Activated CD8-positive, alpha-beta T cell treated with anti-CD3 and anti-CD28 coated beads for 36 hours (primary cell): ENCODE results near the gene CYB5A. TPM values are rescaled to one million over a fixed set of nuclear protein-coding genes. Genes with fewer than 3 reads are reported as not detected.

ENCODE experiments used
- ATAC-seq: fragments of 200-7000 bp; cut with Tn5 transposase; one replicate; pipeline ENCODE4 v1.10.0; 2021; ENCODE audit warnings: mild to moderate bottlenecking, moderate library complexity
- CTCF ChIA-PET: fragments of 350-600 bp; sonication (Branson Sonifier 250); formaldehyde crosslinking; loops from one replicate; lab custom pipeline; 2021; ENCODE audit warnings: antibody characterized with exemption; lab: Charles Lee
- POLR2A ChIA-PET: fragments of 350-600 bp; sonication (Branson Sonifier 250); formaldehyde crosslinking; loops from one replicate; lab custom pipeline; 2021; ENCODE audit warnings: antibody characterized with exemption; lab: Charles Lee
- DNase-seq: peaks from one replicate; pipeline ENCODE4 v3.0.0-alpha.2; 2020
- H3K27ac Mint-ChIP-seq: one replicate; pipeline ENCODE4 v1.8.0; 2021; ENCODE audit warnings: mild to moderate bottlenecking, mixed read lengths
- H3K27me3 Mint-ChIP-seq: one replicate; pipeline ENCODE4 v1.8.0; 2021; ENCODE audit warnings: mixed read lengths
- H3K36me3 Mint-ChIP-seq: one replicate; pipeline ENCODE4 v1.8.0; 2021; ENCODE audit warnings: low read depth, mixed read lengths
- H3K4me1 Mint-ChIP-seq: one replicate; pipeline ENCODE4 v1.8.0; 2021; ENCODE audit warnings: low read depth, mixed read lengths
- H3K4me3 Mint-ChIP-seq: one replicate; pipeline ENCODE4 v1.8.0; 2021; ENCODE audit warnings: mild to moderate bottlenecking, moderate library complexity, mixed read lengths
- H3K9me3 Mint-ChIP-seq: one replicate; pipeline ENCODE4 v1.8.0; 2021; ENCODE audit warnings: mixed read lengths
- intact Hi-C: fragments of 100-400 bp; cut with micrococcal nuclease; formaldehyde crosslinking; loops from one replicate; pipeline ENCODE4 v1.10.0; 2022
- total RNA-seq, 2 experiments: library from RNA; stranded (reverse); gene quantifications; one replicate each; pipeline ENCODE4 v1.2.3, GENCODE V29; 2021
- TF ChIP-seq, protein P1 (sequence below): fragments of 200-600 bp; IDR thresholded peaks from one replicate; pipeline ENCODE4 v1.8.0; 2022; ENCODE audit warnings: antibody characterized with exemption, mild to moderate bottlenecking

Gene CYB5A
- total RNA-seq, 2 experiments from 2014 or later: 60.2 to 62.4 TPM

DNA sequence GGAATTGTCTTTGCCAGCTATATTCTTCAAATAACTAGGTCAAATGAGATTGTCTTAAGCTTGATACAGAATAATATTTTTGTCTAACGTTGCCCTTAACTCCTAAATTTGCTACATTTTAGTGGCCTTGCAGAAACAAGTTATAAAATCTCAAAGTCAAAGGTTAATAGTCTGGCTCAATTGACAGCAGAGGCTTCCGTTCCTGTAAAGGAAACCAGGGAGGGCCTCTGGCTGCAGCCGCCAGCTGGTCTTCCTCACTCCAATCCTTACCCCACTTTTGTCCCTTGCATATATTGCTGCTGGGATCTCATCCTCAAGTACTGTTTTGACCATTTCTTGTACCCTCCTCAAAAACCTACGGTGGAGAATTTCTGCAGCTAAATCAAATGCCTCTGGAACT is 17.1 kb downstream of the CYB5A start:
- H3K27ac Mint-ChIP-seq: no peak overlapping the region
- H3K27me3 Mint-ChIP-seq: no peaks in the 10 kb centered on the region
- TF ChIP-seq, protein P1, sequence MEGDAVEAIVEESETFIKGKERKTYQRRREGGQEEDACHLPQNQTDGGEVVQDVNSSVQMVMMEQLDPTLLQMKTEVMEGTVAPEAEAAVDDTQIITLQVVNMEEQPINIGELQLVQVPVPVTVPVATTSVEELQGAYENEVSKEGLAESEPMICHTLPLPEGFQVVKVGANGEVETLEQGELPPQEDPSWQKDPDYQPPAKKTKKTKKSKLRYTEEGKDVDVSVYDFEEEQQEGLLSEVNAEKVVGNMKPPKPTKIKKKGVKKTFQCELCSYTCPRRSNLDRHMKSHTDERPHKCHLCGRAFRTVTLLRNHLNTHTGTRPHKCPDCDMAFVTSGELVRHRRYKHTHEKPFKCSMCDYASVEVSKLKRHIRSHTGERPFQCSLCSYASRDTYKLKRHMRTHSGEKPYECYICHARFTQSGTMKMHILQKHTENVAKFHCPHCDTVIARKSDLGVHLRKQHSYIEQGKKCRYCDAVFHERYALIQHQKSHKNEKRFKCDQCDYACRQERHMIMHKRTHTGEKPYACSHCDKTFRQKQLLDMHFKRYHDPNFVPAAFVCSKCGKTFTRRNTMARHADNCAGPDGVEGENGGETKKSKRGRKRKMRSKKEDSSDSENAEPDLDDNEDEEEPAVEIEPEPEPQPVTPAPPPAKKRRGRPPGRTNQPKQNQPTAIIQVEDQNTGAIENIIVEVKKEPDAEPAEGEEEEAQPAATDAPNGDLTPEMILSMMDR: no peak
- ChIA-PET POLR2A (no interaction called here), CTCF (no interaction called here)
- H3K4me3 Mint-ChIP-seq: no peak overlapping the region
- H3K36me3 Mint-ChIP-seq: peaks cover 4% of the 10 kb centered on the region
- no peaks in the 10 kb centered on the region for H3K4me1 Mint-ChIP-seq
- DNase-seq (no peak), ATAC-seq (no peak)
- intact Hi-C loops: no loop called here
- no peaks in the 10 kb centered on the region for H3K9me3 Mint-ChIP-seq

DNA sequence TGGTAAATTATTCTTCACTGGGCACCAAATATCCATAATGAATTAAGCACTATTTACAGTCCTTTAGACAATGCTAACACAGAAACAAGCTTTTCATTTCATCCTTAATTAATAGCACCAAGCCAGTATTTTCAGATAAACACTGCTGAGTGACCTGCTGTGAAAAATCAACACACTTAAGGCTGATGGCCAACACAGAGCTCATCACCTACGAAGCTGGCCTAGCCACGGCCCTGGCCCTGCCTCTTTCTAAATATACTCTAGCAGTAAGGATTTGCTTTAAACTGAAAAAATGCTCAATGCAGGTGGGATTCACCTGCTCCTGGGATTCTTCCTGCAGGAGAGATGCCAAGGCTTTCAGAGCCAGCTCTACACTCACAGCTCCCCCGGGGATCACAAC is 18.4 kb downstream of the CYB5A start:
- H3K4me3 Mint-ChIP-seq: no peak overlapping the region
- no peaks in the 10 kb centered on the region for H3K9me3 Mint-ChIP-seq
- ChIA-PET POLR2A (no interaction called here), CTCF (no interaction called here)
- peaks cover 2% of the 10 kb centered on the region for H3K4me1 Mint-ChIP-seq
- TF ChIP-seq, protein P1: no peak
- no peak overlapping the region for H3K27ac Mint-ChIP-seq
- intact Hi-C loops: no loop called here
- H3K36me3 Mint-ChIP-seq: peaks cover 4% of the 10 kb centered on the region
- ATAC-seq (no peak), DNase-seq (no peak)
- H3K27me3 Mint-ChIP-seq: no peaks in the 10 kb centered on the region

DNA sequence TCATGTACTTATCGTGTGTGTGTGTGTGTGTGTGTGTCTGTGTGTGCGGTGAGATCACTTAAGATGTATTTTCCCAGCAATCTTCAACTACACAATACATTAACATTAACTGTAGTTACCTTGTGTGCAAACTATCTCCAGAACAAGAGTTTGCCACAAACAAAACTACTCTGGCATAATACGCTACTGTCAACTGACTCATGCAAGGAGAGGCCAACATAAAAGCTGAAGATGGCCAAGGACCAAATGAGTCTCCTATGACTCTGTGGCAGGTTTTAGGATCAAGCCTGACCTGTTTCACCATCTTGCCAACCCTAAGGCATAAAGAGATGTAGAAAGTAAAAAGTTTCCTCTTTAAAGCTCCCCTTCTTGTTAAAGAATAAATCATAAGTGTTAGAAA is 20.1 kb downstream of the CYB5A start:
- CTCF ChIA-PET: no interaction called here
- DNase-seq: no peak
- Mint-ChIP-seq H3K27me3 (no peaks in the 10 kb centered on the region), H3K36me3 (peaks cover 4% of the 10 kb centered on the region), H3K4me1 (peaks cover 2% of the 10 kb centered on the region), H3K9me3 (no peaks in the 10 kb centered on the region), H3K4me3 (no peak overlapping the region), H3K27ac (no peak overlapping the region)
- intact Hi-C loops: no loop called here
- POLR2A ChIA-PET: interaction anchor here (1.0 kb wide), 1 partner anchor 12 kb away, joined by 3 read pairs; no protein-coding TSS in a partner anchor
- no peak for ATAC-seq
- TF ChIP-seq, protein P1: no peak

DNA sequence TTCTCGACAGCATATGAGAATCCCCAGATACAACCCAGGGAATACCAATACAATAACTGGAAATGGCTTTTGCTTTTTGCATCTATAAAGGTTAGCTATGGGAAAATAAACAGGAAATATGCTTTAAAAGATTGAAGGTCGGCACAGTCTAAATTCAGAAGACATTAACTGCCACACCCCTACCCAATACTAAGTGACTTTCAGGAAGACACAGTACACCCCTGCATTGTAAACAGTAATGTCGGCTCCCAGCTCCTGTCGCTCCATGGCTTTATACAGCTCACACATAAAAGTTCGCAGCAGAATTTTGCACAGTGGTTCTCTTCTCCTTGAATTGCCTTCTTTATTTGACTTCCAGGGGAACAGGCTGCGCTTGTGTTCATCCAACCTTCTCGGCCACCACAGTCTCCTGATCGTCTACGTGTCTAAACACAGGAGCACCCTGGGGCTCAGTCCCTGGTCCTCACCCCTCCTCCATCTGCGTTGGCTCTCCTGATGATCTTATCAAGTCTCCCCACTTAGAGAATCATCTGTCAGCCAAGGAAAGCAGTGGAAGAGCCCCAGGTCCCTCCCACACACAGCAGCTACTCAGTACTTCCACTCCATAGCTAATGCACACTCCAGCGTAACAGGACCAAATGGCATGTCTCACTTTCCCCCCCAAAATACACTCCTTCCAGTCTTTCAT is 22.7 kb downstream of the CYB5A start:
- intact Hi-C loops: no loop called here
- ChIA-PET POLR2A (no interaction called here), CTCF (interaction anchor here (0.6 kb wide), 1 partner anchor 1341 kb away, joined by 3 read pairs; no protein-coding TSS in a partner anchor)
- no peak overlapping the region for H3K4me3 Mint-ChIP-seq
- TF ChIP-seq, protein P1: no peak
- no peaks in the 10 kb centered on the region for H3K27me3 Mint-ChIP-seq
- DNase-seq (no peak), ATAC-seq (no peak)
- no peaks in the 10 kb centered on the region for H3K9me3 Mint-ChIP-seq
- H3K27ac Mint-ChIP-seq: no peak overlapping the region
- H3K4me1 Mint-ChIP-seq: peaks cover 5% of the 10 kb centered on the region
- peaks cover 4% of the 10 kb centered on the region for H3K36me3 Mint-ChIP-seq

DNA sequence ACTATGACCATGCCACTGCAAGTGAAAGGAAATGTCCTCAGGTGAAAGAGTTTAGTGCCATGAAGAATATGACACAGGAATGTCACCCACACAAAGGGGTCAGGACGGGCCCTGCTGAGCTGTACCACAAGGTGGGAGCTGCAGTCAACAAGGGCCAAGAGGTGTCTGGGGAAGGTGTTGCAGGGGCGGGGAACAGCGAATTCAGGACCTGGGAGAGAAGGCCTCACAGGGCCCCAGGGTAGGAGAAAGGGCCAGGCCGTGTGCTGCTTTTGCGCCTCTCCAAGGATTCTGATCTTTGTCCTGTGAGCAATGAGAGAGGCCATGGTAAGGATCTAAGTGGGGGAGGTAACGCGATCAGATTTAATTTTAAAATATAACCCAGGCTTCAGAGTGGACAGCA is 23.6 kb downstream of the CYB5A start:
- DNase-seq: no peak
- Mint-ChIP-seq H3K4me3 (no peak overlapping the region), H3K27me3 (no peaks in the 10 kb centered on the region)

More for the DNA sequence above, 23.6 kb downstream of the CYB5A start:
- no peaks in the 10 kb centered on the region for H3K9me3 Mint-ChIP-seq
- H3K4me1 Mint-ChIP-seq: peaks cover 5% of the 10 kb centered on the region
- TF ChIP-seq, protein P1: no peak
- ChIA-PET POLR2A (no interaction called here), CTCF (no interaction called here)
- no peak for ATAC-seq
- H3K27ac Mint-ChIP-seq: no peak overlapping the region
- peaks cover 7% of the 10 kb centered on the region for H3K36me3 Mint-ChIP-seq
- intact Hi-C loops: no loop called here
